ENCODE results near the gene AKAP8L. TPM values are rescaled to one million over a fixed set of nuclear protein-coding genes. Genes with fewer than 3 reads are reported as not detected.

Gene AKAP8L
- polyA plus RNA-seq, 1 of the 3 experiments (the other 2 are of a cell fraction): 44.7 TPM

- Histone ChIP-seq H2AFZ (ENCODE audit: low read depth) (no peak overlapping the region), H3K4me2 (no peak overlapping the region), H3K27ac (ENCODE audit: low read depth in 2 of 2, low read length in 1 of 2) (no peak overlapping the region), H3K4me3 (ENCODE audit: low read depth in 2 of 2, low read length in 1 of 2) (no peak overlapping the region), H3K9me2 (no peaks in the 10 kb centered on the region), H3K36me3 (replicated peaks in 1 of 2; ENCODE audit: control insufficient read depth in 1 of 2, insufficient read depth in 2 of 2, low read length in 1 of 2) (no peaks in the 10 kb centered on the region), H3K4me1 (ENCODE audit: control insufficient read depth in 1 of 2, insufficient read depth in 2 of 2, low read depth in 1 of 2, low read length in 1 of 2) (peaks cover 2 to 11% of the 10 kb centered on the region in 2 experiments; a peak in 2 of 4 replicates), H3K9ac (no peak overlapping the region), H4K20me1 (ENCODE audit: insufficient read depth) (0 out of 2 replicates have a peak, but pooled peaks cover 2% of the 10 kb centered on the region), H3K27me3 (ENCODE audit: insufficient read depth) (no peaks in the 10 kb centered on the region), H3K9me3 (no peaks in the 10 kb centered on the region), H3K79me2 (ENCODE audit: insufficient read depth) (peaks cover 10% of the 10 kb centered on the region), H3F3A (replicated peaks; ENCODE audit: insufficient read depth) (no peaks in the 10 kb centered on the region)
- WGBS (ENCODE audit: low lambda C conversion rate): 83% methylated on average over 10 of the region's 10 CpGs
- TF ChIP-seq, protein P1, sequence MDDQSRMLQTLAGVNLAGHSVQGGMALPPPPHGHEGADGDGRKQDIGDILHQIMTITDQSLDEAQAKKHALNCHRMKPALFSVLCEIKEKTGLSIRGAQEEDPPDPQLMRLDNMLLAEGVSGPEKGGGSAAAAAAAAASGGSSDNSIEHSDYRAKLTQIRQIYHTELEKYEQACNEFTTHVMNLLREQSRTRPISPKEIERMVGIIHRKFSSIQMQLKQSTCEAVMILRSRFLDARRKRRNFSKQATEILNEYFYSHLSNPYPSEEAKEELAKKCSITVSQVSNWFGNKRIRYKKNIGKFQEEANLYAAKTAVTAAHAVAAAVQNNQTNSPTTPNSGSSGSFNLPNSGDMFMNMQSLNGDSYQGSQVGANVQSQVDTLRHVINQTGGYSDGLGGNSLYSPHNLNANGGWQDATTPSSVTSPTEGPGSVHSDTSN (IDR thresholded peaks at IDR 0.05): no peak
- TF ChIP-seq FOSL2 (IDR thresholded peaks at IDR 0.05; ENCODE audit: borderline replicate concordance, low read depth) (no peak), YY1 (IDR thresholded peaks at IDR 0.05; ENCODE audit: low read depth) (no peak), USF1 (IDR thresholded peaks at IDR 0.05; ENCODE audit: borderline replicate concordance, low read depth) (no peak), ZBTB33 (IDR thresholded peaks at IDR 0.05; ENCODE audit: borderline replicate concordance, low read depth) (no peak), CTCF (IDR thresholded peaks at IDR 0.05) (no peak), ELF1 (IDR thresholded peaks at IDR 0.05) (no peak), POLR2AphosphoS5 (IDR thresholded peaks at IDR 0.05; ENCODE audit: low read depth, low read length) (no peak)
- no peak for DNase-seq
- POLR2A ChIA-PET: no interaction called here
- CTCF ChIA-PET: interaction anchor here (1.9 to 2.0 kb wide), 2 partner anchors 17 to 18 kb away, joined by 4 to 6 read pairs; no protein-coding TSS in a partner anchor
Observed at GRCh38 chr19:15436012-15436825, 17.4 kb upstream of the AKAP8L start.

Data from SK-N-SH (cell line).